K562 (cell line): ENCODE data around the gene DLL4. TPM values are rescaled to one million over a fixed set of nuclear protein-coding genes. Genes with fewer than 3 reads are reported as not detected.

Source experiments
- ATAC-seq: fragments of 200-7000 bp; cut with Tn5 transposase; 3 replicates; pipeline ENCODE4 v1.9.1; 2020; ENCODE audit warnings: moderate library complexity
- BruUV-seq: library from RNA; stranded (reverse); fragments of 400-500 nt; replicated peaks from 2 replicates; lab custom pipeline; 2021; lab: Mats Ljungman, UMichigan
- CTCF ChIA-PET: fragments of 300-600 bp; formaldehyde crosslinking; extraction: SDS; loops from one replicate; lab custom pipeline; 2021; ENCODE audit warnings: low intra/inter-chr PET ratio; lab: Yijun Ruan, JAX
- POLR2A ChIA-PET: fragments of 300-600, 350-650 bp; sonication (Branson Sonifier 250); formaldehyde crosslinking; extraction: SDS; loops from one replicate; lab custom pipeline; 2021; ENCODE audit warnings: antibody characterized with exemption, inconsistent platforms; lab: Yijun Ruan, JAX
- DNase-seq, 4 experiments: peaks; one replicate each; pipeline versions ENCODE4 v3.0.0 to v3.0.0-alpha.2; 2011 to 2018; ENCODE audit warnings: low spot score in 3 of 4, mixed read lengths in 3 of 4; ENCODE audit errors: extremely low read depth in 1 of 4
- FAIRE-seq: peaks from 2 replicates; lab custom pipeline; 2011; peaks lifted over from hg19 to GRCh38; lab: Jason Lieb, UNC
- H2AFZ ChIP-seq: 2 replicates; pipeline ENCODE4 v1.6.0; 2011; ENCODE audit warnings: low read depth, low read length, control low read depth, inconsistent platforms
- H3K27ac ChIP-seq: fragments of 200-600 bp; 3 replicates; pipeline ENCODE4 v1.8.0; 2011; ENCODE audit warnings: low read depth, mild to moderate bottlenecking, control low read depth, inconsistent platforms, low read length, moderate library complexity, mixed read lengths; ENCODE audit errors: extremely low read depth
- H3K27me3 ChIP-seq, 2 experiments: fragments of 300-600 bp in 1 of 2; 2 replicates in 1 of 2; 3 replicates in 1 of 2; pipeline versions ENCODE4 v1.6.0 to v1.8.0; 2011; ENCODE audit warnings: inconsistent platforms in 2 of 2, low read length in 2 of 2, mild to moderate bottlenecking in 1 of 2, mixed read lengths in 1 of 2, moderate library complexity in 1 of 2; ENCODE audit not compliant: control insufficient read depth in 2 of 2, insufficient read depth in 2 of 2
- H3K36me3 ChIP-seq: fragments of 300-600 bp; 3 replicates; pipeline ENCODE4 v1.8.0; 2011; ENCODE audit warnings: mild to moderate bottlenecking, low read length, inconsistent platforms; ENCODE audit not compliant: control insufficient read depth, insufficient read depth
- H3K4me1 ChIP-seq, 2 experiments: fragments of 200-600 bp in 1 of 2; replicated peaks in 1 of 2; 2 replicates in 1 of 2; 3 replicates in 1 of 2; pipeline versions ENCODE4 v1.5.1 to v1.8.0; 2011; ENCODE audit warnings: inconsistent platforms in 2 of 2, low read length in 2 of 2, mild to moderate bottlenecking in 1 of 2, mixed read lengths in 1 of 2, moderate library complexity in 1 of 2; ENCODE audit not compliant: control insufficient read depth in 2 of 2, insufficient read depth in 2 of 2
- H3K4me2 ChIP-seq: 2 replicates; pipeline ENCODE4 v1.6.1; 2011; ENCODE audit warnings: low read length, control low read depth, inconsistent platforms, mixed read lengths; ENCODE audit not compliant: insufficient read depth
- H3K4me3 ChIP-seq: fragments of 200-600 bp; sonication (generic), shearing (Covaris generic); 2 replicates; pipeline ENCODE4 v1.5.1; 2016; ENCODE audit warnings: control low read depth, inconsistent platforms
- H3K79me2 ChIP-seq: fragments of 200-600 bp; 3 replicates; pipeline ENCODE4 v1.8.0; 2011; ENCODE audit warnings: low read length, inconsistent platforms; ENCODE audit not compliant: control insufficient read depth, insufficient read depth
- H3K9ac ChIP-seq, 2 experiments: 2 replicates each; pipeline versions ENCODE4 v1.6.0 to v1.6.1; 2011; ENCODE audit warnings: low read depth in 2 of 2, low read length in 2 of 2, control low read depth in 1 of 2, inconsistent platforms in 1 of 2, mild to moderate bottlenecking in 1 of 2, mixed read lengths in 1 of 2; ENCODE audit not compliant: insufficient read depth in 1 of 2
- H3K9me1 ChIP-seq: one replicate; pipeline ENCODE4 v1.6.0; 2011; ENCODE audit warnings: inconsistent platforms, mild to moderate bottlenecking, low read length, moderate library complexity; ENCODE audit not compliant: control insufficient read depth, insufficient read depth
- H3K9me3 ChIP-seq: replicated peaks from 2 replicates; pipeline ENCODE4 v1.5.1; 2011; ENCODE audit warnings: low read depth, low read length, inconsistent platforms; ENCODE audit not compliant: control insufficient read depth, insufficient read depth
- H4K20me1 ChIP-seq: replicated peaks from 2 replicates; pipeline ENCODE4 v1.6.1; 2011; ENCODE audit warnings: low read length, inconsistent platforms, mixed read lengths; ENCODE audit not compliant: control insufficient read depth, insufficient read depth
- ARID2 ChIP-seq: fragments of 450-650 bp; IDR thresholded peaks from 2 replicates; pipeline ENCODE4 v1.6.1; 2017; ENCODE audit warnings: antibody characterized with exemption, mild to moderate bottlenecking
- ASH1L ChIP-seq: fragments of 450-650 bp; IDR thresholded peaks from 2 replicates; pipeline ENCODE4 v1.6.1; 2018; ENCODE audit warnings: borderline replicate concordance, mild to moderate bottlenecking, low read depth; ENCODE audit not compliant: partially characterized antibody
- COPS2 ChIP-seq: fragments of 450-650 bp; conservative IDR thresholded peaks from 2 replicates; pipeline ENCODE4 v1.6.1; 2016; ENCODE audit warnings: mild to moderate bottlenecking, moderate library complexity
- MTA3 ChIP-seq: fragments of 450-650 bp; formaldehyde crosslinking; IDR thresholded peaks from 2 replicates; pipeline ENCODE4 v1.6.1; 2017; ENCODE audit warnings: mild to moderate bottlenecking, borderline replicate concordance
- SAP30 ChIP-seq: fragments of 200-600 bp; sonication (generic); IDR thresholded peaks from 2 replicates; pipeline ENCODE4 v1.6.1; 2012; ENCODE audit warnings: borderline replicate concordance, low read depth, mild to moderate bottlenecking, moderate library complexity, low read length, control low read depth, inconsistent platforms; ENCODE audit not compliant: insufficient read depth, poor library complexity, severe bottlenecking
- TBL1XR1 ChIP-seq, 2 experiments: IDR thresholded peaks; 2 replicates each; pipeline ENCODE4 v1.6.1; 2012; ENCODE audit warnings: improper control_type of control experiment in 2 of 2, low read length in 2 of 2, mild to moderate bottlenecking in 1 of 2
- ZNF124 ChIP-seq: sonication (generic); formaldehyde crosslinking; IDR thresholded peaks from 2 replicates; pipeline ENCODE4 v1.8.1; 2022; ENCODE audit warnings: missing genetic modification reagents
- ZNF263 ChIP-seq: sonication (generic); formaldehyde crosslinking; IDR thresholded peaks from 2 replicates; pipeline ENCODE4 v1.8.0; 2022; ENCODE audit warnings: mild to moderate bottlenecking, missing genetic modification reagents, borderline replicate concordance
- ZNF282 ChIP-seq: sonication (generic); formaldehyde crosslinking; IDR thresholded peaks from 2 replicates; pipeline ENCODE4 v1.8.1; 2023; ENCODE audit warnings: missing genetic modification reagents
- ZNF316 ChIP-seq: fragments of 450-650 bp; IDR thresholded peaks from 2 replicates; pipeline ENCODE4 v1.6.1; 2016
- WGBS: fragments of 100-300 bp; shearing (Covaris generic); methylation state at CpG from one replicate; pipeline ENCODE4 v1.1.6; 2016; ENCODE audit warnings: low coverage, mixed read lengths; ENCODE audit not compliant: insufficient coverage; ENCODE audit errors: missing lambda C conversion rate; 5-methylcytosine and 5-hydroxymethylcytosine counted together
- in situ Hi-C: fragments of 300-500 bp; cut with MboI; formaldehyde crosslinking; loops from 4 replicates; pipeline ENCODE4 v1.15.0; 2018; ENCODE audit warnings: inconsistent platforms, mixed read lengths
- intact Hi-C: fragments of 100-400 bp; cut with micrococcal nuclease; formaldehyde crosslinking; loops from 2 replicates; pipeline ENCODE4 v1.14.2; 2022
- polyA plus RNA-seq, 8 experiments: library from polyadenylated mRNA; depleted of rRNA in 4 of 8; stranded (reverse) in 5 of 8; unstranded in 3 of 8; fragments of >200 nt; fragmentation: Nextera tagmentation in 2 of 8; fragmentation: Illumina TruSeq in 1 of 8; extraction: Ambion mirVana in 2 of 8; extraction: Trizol in 1 of 8; gene quantifications; 2 replicates each; pipeline versions ENCODE4 v1.2.1 to v1.2.3, GENCODE V29; 2011 to 2014; ENCODE audit warnings: inconsistent platforms in 1 of 8, missing spikeins in 1 of 8
- total RNA-seq, 7 experiments: library from RNA; depleted of rRNA in 6 of 7; stranded (reverse); fragments of >200 nt in 6 of 7; fragmentation: Illumina TruSeq in 2 of 7; extraction: Trizol in 2 of 7; gene quantifications; 2 replicates each; pipeline versions ENCODE4 v1.2.1 to v1.2.3, GENCODE V29; 2011 to 2021; ENCODE audit warnings: low replicate concordance in 1 of 7
- TF ChIP-seq, protein P1 (sequence below): fragments of 250-450 bp; sonication (Bioruptor Pico); IDR thresholded peaks from 2 replicates; pipeline ENCODE4 v1.5.0; 2020; ENCODE audit warnings: mild to moderate bottlenecking, borderline replicate concordance
- TF ChIP-seq, protein P2 (sequence below): IDR thresholded peaks from 2 replicates; pipeline ENCODE4 v1.6.1; 2011; ENCODE audit not compliant: insufficient read length; ENCODE audit errors: extremely low read depth
- TF ChIP-seq, protein P3 (sequence below), 3 experiments: fragments of 200-800 bp in 1 of 3; sonication (Bioruptor generic) in 1 of 3; sonication (generic) in 1 of 3; formaldehyde crosslinking in 1 of 3; IDR thresholded peaks; 2 replicates each; pipeline versions ENCODE4 v1.6.1 to v1.8.0; 2016 to 2022; ENCODE audit warnings: mild to moderate bottlenecking in 2 of 3, missing compliant biosample characterization in 2 of 3, missing genetic modification characterization in 2 of 3, missing genetic modification reagents in 1 of 3

DLL4 gene
- total and polyA plus RNA-seq, 9 of the 15 experiments (the other 6 are each of a cell fraction or from before 2014, with no cell fraction given), result 0.04 to 1.1 (median 0.41) TPM; not detected in 1

DNA sequence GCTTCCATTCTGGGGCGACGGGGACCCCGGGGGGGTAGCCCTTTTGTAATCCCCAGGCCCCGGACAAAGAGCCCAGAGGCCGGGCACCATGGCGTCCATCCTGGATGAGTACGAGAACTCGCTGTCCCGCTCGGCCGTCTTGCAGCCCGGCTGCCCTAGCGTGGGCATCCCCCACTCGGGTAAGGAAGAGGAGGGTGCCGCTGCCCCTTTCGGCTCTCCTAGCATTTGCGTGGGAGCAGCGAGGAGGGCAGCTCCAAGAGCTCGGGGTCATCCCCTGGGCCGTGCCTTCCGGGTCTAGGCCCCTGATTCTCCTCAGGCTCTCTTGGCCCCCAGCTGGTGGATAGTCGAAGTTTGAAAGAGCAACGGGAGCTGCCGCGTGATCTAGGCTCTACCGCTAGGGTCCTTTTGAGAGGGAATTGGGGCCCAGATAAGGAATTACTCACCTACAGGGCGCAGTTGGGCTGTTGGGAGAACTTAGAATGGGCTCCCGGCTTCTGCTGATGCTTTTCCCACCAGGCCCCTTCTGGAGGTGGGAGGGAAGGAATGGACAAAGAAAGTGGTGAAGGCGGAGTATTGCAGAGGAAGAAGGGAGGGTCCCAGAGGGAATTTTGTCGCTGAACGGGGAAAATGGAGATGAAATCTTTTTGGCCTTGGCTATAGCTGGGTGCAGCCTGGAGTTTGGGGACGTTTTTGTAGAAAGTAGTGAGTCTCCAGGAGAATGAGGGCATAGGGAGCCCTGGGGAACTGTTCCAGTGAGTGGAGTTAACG lies 34.3 kb upstream of the DLL4 start:
- POLR2A ChIA-PET, result interaction anchor here (0.6 to 1.9 kb wide), 10 partner anchors 9 to 203 kb away, joined by 3 to 14 read pairs (median 4); partner anchors contain the start of gene RHOV
- peaks cover 35% of the 10 kb centered on the region; the same call in 2 of the 3 replicates for H3K36me3 ChIP-seq
- WGBS, result 1% methylated on average over 33 of the region's 33 CpGs
- in situ Hi-C loops (loop anchor here (5.0 to 10.0 kb wide), 2 partner anchors 38 to 220 kb away; no protein-coding TSS in a partner anchor), intact Hi-C loops (loop anchor here (1.0 to 10.0 kb wide), 6 partner anchors 38 to 376 kb away; partner anchors contain the start of gene KNL1)
- H3K9me3 ChIP-seq, result no peaks in the 10 kb centered on the region
- H3K79me2 ChIP-seq, result peaks cover 17% of the 10 kb centered on the region
- H3K27ac ChIP-seq, result peak overlapping the region; percentile 76
- H3K4me1 ChIP-seq, result peaks cover 8 to 21% of the 10 kb centered on the region in 2 experiments; a peak in 4 of 5 replicates
- H4K20me1 ChIP-seq, result no peaks in the 10 kb centered on the region
- H3K4me3 ChIP-seq, result peak overlapping the region; percentile 92
- DNase-seq, result peak; percentile 83 to 90 (median 86)
- peak overlapping the region; percentile 73 to 91 for H3K9ac ChIP-seq
- peak overlapping the region; percentile 91 for H2AFZ ChIP-seq
- ATAC-seq, result peak; percentile 87
- FAIRE-seq, result peak; percentile 84
- TSS peak; percentile 78 for BruUV-seq
- H3K4me2 ChIP-seq, result peak overlapping the region; percentile 90
- CTCF ChIA-PET, result interaction anchor here (0.6 to 6.7 kb wide), 10 partner anchors 11 to 1171 kb away, joined by 3 to 75 read pairs (median 4); no protein-coding TSS in a partner anchor
- no peaks in the 10 kb centered on the region for H3K27me3 ChIP-seq
- H3K9me1 ChIP-seq, result no peaks in the 10 kb centered on the region
- TF ChIP-seq ZNF124 (no peak), ZNF263 (CRISPR knock-in tag) (no peak; the same call in 1 of the 2 replicates), COPS2 (no peak), SAP30 (peak; percentile 61), ZNF282 (CRISPR knock-in tag) (no peak), ARID2 (no peak), ASH1L (no peak), TBL1XR1 (IDR thresholded peaks at IDR 0.05; ENCODE audit: low read length in 2 of 2) (no peak), MTA3 (no peak), ZNF316 (peak; percentile 27)
- TF ChIP-seq, protein P1, sequence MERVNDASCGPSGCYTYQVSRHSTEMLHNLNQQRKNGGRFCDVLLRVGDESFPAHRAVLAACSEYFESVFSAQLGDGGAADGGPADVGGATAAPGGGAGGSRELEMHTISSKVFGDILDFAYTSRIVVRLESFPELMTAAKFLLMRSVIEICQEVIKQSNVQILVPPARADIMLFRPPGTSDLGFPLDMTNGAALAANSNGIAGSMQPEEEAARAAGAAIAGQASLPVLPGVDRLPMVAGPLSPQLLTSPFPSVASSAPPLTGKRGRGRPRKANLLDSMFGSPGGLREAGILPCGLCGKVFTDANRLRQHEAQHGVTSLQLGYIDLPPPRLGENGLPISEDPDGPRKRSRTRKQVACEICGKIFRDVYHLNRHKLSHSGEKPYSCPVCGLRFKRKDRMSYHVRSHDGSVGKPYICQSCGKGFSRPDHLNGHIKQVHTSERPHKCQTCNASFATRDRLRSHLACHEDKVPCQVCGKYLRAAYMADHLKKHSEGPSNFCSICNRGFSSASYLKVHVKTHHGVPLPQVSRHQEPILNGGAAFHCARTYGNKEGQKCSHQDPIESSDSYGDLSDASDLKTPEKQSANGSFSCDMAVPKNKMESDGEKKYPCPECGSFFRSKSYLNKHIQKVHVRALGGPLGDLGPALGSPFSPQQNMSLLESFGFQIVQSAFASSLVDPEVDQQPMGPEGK (CRISPR knock-in tag), result no peak
- TF ChIP-seq, protein P2, sequence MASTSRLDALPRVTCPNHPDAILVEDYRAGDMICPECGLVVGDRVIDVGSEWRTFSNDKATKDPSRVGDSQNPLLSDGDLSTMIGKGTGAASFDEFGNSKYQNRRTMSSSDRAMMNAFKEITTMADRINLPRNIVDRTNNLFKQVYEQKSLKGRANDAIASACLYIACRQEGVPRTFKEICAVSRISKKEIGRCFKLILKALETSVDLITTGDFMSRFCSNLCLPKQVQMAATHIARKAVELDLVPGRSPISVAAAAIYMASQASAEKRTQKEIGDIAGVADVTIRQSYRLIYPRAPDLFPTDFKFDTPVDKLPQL, result no peak
- TF ChIP-seq, protein P3, sequence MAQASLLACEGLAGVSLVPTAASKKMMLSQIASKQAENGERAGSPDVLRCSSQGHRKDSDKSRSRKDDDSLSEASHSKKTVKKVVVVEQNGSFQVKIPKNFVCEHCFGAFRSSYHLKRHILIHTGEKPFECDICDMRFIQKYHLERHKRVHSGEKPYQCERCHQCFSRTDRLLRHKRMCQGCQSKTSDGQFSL (CRISPR knock-in tag; IDR thresholded peaks at IDR 0.05), result no peak
- TF ChIP-seq, protein P3 (tag; IDR thresholded peaks at IDR 0.05), result no peak
